Prostate gland (tissue), 2 donors: ENCODE results near the gene ASB7. TPM values are rescaled to one million over a fixed set of nuclear protein-coding genes. Genes with fewer than 3 reads are reported as not detected.

ENCODE experiments used
- DNase-seq: peaks from one replicate; pipeline ENCODE4 v3.0.0-alpha.2; 2019; ENCODE audit warnings: low spot score
- H3K27ac ChIP-seq, 2 donors: fragments of 200-600 bp; sonication (generic); 2 replicates each; pipeline ENCODE4 v1.5.1; 2017 to 2019
- H3K27me3 ChIP-seq: fragments of 200-600 bp; sonication (generic); replicated peaks from 2 replicates; pipeline ENCODE4 v1.5.1; 2019; ENCODE audit not compliant: insufficient read depth
- H3K36me3 ChIP-seq, 2 donors: fragments of 200-600 bp; sonication (generic); 1 replicate in 1 of 2; 2 replicates in 1 of 2; pipeline versions ENCODE4 v1.5.1 to v1.8.1; 2017 to 2019
- H3K4me1 ChIP-seq: fragments of 200-600 bp; sonication (generic); replicated peaks from 2 replicates; pipeline ENCODE4 v1.5.1; 2019
- H3K4me3 ChIP-seq, 2 donors: fragments of 200-600 bp; sonication (generic); 2 replicates each; pipeline ENCODE4 v1.5.1; 2017 to 2019
- H3K9me3 ChIP-seq: fragments of 200-600 bp; sonication (generic); 2 replicates; pipeline ENCODE4 v1.5.1; 2017
- CTCF ChIP-seq, 4 experiments: fragments of 200-600 bp in 2 of 4; fragments of 450-650 bp in 2 of 4; sonication (generic) in 2 of 4; IDR thresholded peaks; 1 replicate in 3 of 4; 2 replicates in 1 of 4; pipeline ENCODE4 v1.5.1; 2016 to 2019; ENCODE audit warnings: antibody characterized with exemption in 4 of 4, mild to moderate bottlenecking in 2 of 4, moderate library complexity in 2 of 4
- POLR2A ChIP-seq: fragments of 450-650 bp; IDR thresholded peaks from one replicate; pipeline ENCODE4 v1.6.1; 2016; ENCODE audit warnings: antibody characterized with exemption, mild to moderate bottlenecking
- POLR2AphosphoS5 ChIP-seq: sonication (generic); formaldehyde crosslinking; IDR thresholded peaks from one replicate; pipeline ENCODE4 v1.6.1; 2017; ENCODE audit warnings: antibody characterized with exemption
- WGBS: methylation state at CpG from one replicate; pipeline ENCODE4 v1.1.5; 2018; 5-methylcytosine and 5-hydroxymethylcytosine counted together
- intact Hi-C: fragments of 100-400 bp; cut with DNase I; formaldehyde crosslinking; loops from one replicate; pipeline ENCODE4 v1.14.2; 2022
- total RNA-seq, 2 donors: library from RNA; depleted of rRNA; stranded (reverse); fragments of >200 nt; gene quantifications; one replicate each; pipeline ENCODE4 v1.1.0, GENCODE V29; 2016

The ASB7 gene
- total RNA-seq, 2 donors from 2014 or later, result 17.3 to 22.3 TPM

- Histone ChIP-seq H3K4me3 (no peak overlapping the region), H3K36me3 (no peaks in the 10 kb centered on the region), H3K27me3 (no peaks in the 10 kb centered on the region), H3K4me1 (no peaks in the 10 kb centered on the region), H3K27ac (no peak overlapping the region), H3K9me3 (no peaks in the 10 kb centered on the region)
- TF ChIP-seq POLR2A (no peak), CTCF (IDR thresholded peaks at IDR 0.05) (no peak), POLR2AphosphoS5 (no peak)
- WGBS, result 89% methylated on average over 4 of the region's 4 CpGs
- intact Hi-C loops, result loop anchor here (5.0 kb wide), 1 partner anchor 644 kb away; no protein-coding TSS in a partner anchor
- no peak for DNase-seq
These were observed 31.6 kb upstream of the ASB7 start for GRCh38 chr15:100570735-100571313.

GRCh38 chr15:100571592-100572167 lies 30.7 kb upstream of the ASB7 start:
- Histone ChIP-seq H3K36me3 (no peaks in the 10 kb centered on the region), H3K4me1 (no peaks in the 10 kb centered on the region), H3K4me3 (no peak overlapping the region), H3K9me3 (no peaks in the 10 kb centered on the region), H3K27me3 (no peaks in the 10 kb centered on the region), H3K27ac (no peak overlapping the region)
- no peak for TF ChIP-seq POLR2A
- no peak for TF ChIP-seq CTCF (IDR thresholded peaks at IDR 0.05)
- no peak for TF ChIP-seq POLR2AphosphoS5
- DNase-seq, result no peak
- intact Hi-C loops, result loop anchor here (2.0 to 5.0 kb wide), 2 partner anchors 221 to 644 kb away; no protein-coding TSS in a partner anchor
- 87% methylated on average over 6 of the region's 6 CpGs for WGBS

GRCh38 chr15:100572362-100572983 lies 29.9 kb upstream of the ASB7 start:
- WGBS, result 64% methylated on average over 4 of the region's 4 CpGs
- H3K36me3 ChIP-seq, result no peaks in the 10 kb centered on the region
- intact Hi-C loops, result loop anchor here (2.0 to 5.0 kb wide), 2 partner anchors 222 to 645 kb away; no protein-coding TSS in a partner anchor

GRCh38 chr15:100573526-100573925 lies 28.9 kb upstream of the ASB7 start:
- H3K27ac ChIP-seq, result no peak overlapping the region
- WGBS, result 90% methylated on average over 4 of the region's 4 CpGs
- no peaks in the 10 kb centered on the region for H3K36me3 ChIP-seq
- no peak overlapping the region for H3K4me3 ChIP-seq
- TF ChIP-seq POLR2AphosphoS5 (no peak), POLR2A (no peak), CTCF (IDR thresholded peaks at IDR 0.05) (no peak)
- DNase-seq, result no peak
- no peaks in the 10 kb centered on the region for H3K9me3 ChIP-seq
- no peaks in the 10 kb centered on the region for H3K27me3 ChIP-seq
- H3K4me1 ChIP-seq, result no peaks in the 10 kb centered on the region
- intact Hi-C loops, result loop anchor here (2.0 to 5.0 kb wide), 2 partner anchors 223 to 646 kb away; no protein-coding TSS in a partner anchor

More at GRCh38 chr15:100572362-100572983, 29.9 kb upstream of the ASB7 start:
- no peak for DNase-seq
- no peaks in the 10 kb centered on the region for H3K4me1 ChIP-seq
- H3K27ac ChIP-seq, result no peak overlapping the region
- no peaks in the 10 kb centered on the region for H3K9me3 ChIP-seq
- no peak overlapping the region for H3K4me3 ChIP-seq
- TF ChIP-seq CTCF (IDR thresholded peaks at IDR 0.05) (peak in 3 of 4 experiments; percentile 53 to 61 (median 56)), POLR2AphosphoS5 (no peak)
- H3K27me3 ChIP-seq, result no peaks in the 10 kb centered on the region
